Astrocyte (in vitro differentiated cells and primary cell): ENCODE data around the gene FAM13C.

Source experiments
- CTCF ChIP-seq: IDR thresholded peaks from 2 replicates; pipeline ENCODE4 v1.5.1; 2011; ENCODE audit warnings: low read depth, mild to moderate bottlenecking, inconsistent platforms, low read length, moderate library complexity; ENCODE audit not compliant: insufficient read depth
- EZH2 ChIP-seq: IDR thresholded peaks from 2 replicates; pipeline ENCODE4 v1.6.1; 2012; ENCODE audit warnings: mild to moderate bottlenecking, low read length, inconsistent platforms; ENCODE audit not compliant: insufficient read depth

- TF ChIP-seq CTCF (no peak), EZH2 (no peak)
Measured at GRCh38 chr10:59287587-59288255, 74.6 kb downstream of the FAM13C start.
